Sigmoid colon (tissue), 7 donors: ENCODE results near the gene GCH1. TPM values are rescaled to one million over a fixed set of nuclear protein-coding genes. Genes with fewer than 3 reads are reported as not detected.

Experiments used
- DNase-seq: peaks from one replicate; pipeline ENCODE4 v3.0.0-alpha.2; 2019
- H3K27ac ChIP-seq, 4 donors: fragments of 200-600 bp; sonication (generic); one replicate each; pipeline ENCODE4 v1.5.1; 2016 to 2019; ENCODE audit warnings: mild to moderate bottlenecking in 1 of 4
- H3K27me3 ChIP-seq, 3 donors: fragments of 200-600 bp; sonication (generic); one replicate each; pipeline ENCODE4 v1.5.1; 2019; ENCODE audit warnings: mild to moderate bottlenecking in 1 of 3
- H3K36me3 ChIP-seq, 4 donors: fragments of 200-600 bp; sonication (generic); one replicate each; pipeline ENCODE4 v1.5.1; 2016 to 2019
- H3K4me1 ChIP-seq, 4 donors: fragments of 200-600 bp; sonication (generic); one replicate each; pipeline ENCODE4 v1.5.1; 2017 to 2019
- H3K4me3 ChIP-seq, 4 donors: fragments of 200-600 bp; sonication (generic); one replicate each; pipeline ENCODE4 v1.5.1; 2017 to 2019; ENCODE audit warnings: mild to moderate bottlenecking in 2 of 4, moderate library complexity in 1 of 4
- H3K9me3 ChIP-seq, 4 donors: fragments of 200-600 bp in 3 of 4; sonication (generic) in 3 of 4; one replicate each; pipeline versions ENCODE4 v1.5.1 to v1.6.1; 2013 to 2019
- EP300 ChIP-seq, 4 donors: sonication (generic); formaldehyde crosslinking; IDR thresholded peaks; one replicate each; pipeline ENCODE4 v1.6.1; 2017; ENCODE audit warnings: antibody characterized with exemption in 4 of 4
- POLR2A ChIP-seq, 2 donors: fragments of 450-650 bp; IDR thresholded peaks; one replicate each; pipeline ENCODE4 v1.6.1; 2016; ENCODE audit warnings: antibody characterized with exemption in 2 of 2, mild to moderate bottlenecking in 2 of 2, moderate library complexity in 2 of 2
- POLR2AphosphoS5 ChIP-seq, 4 donors: sonication (generic); formaldehyde crosslinking; IDR thresholded peaks; one replicate each; pipeline ENCODE4 v1.6.1; 2017; ENCODE audit warnings: antibody characterized with exemption in 4 of 4
- WGBS, 2 donors: extraction: QIAGEN DNeasy Blood & Tissue Kit; methylation state at CpG; one replicate each; pipeline ENCODE4 v1.1.7; 2013; 5-methylcytosine and 5-hydroxymethylcytosine counted together
- intact Hi-C: fragments of 100-400 bp; cut with DNase I; formaldehyde crosslinking; loops from one replicate; pipeline ENCODE4 v1.15.1; 2023
- polyA plus RNA-seq, 3 donors: library from polyadenylated mRNA; stranded (reverse); fragments of 200-250 nt; gene quantifications; one replicate each; pipeline ENCODE4 v1.2.3, GENCODE V29; 2013
- total RNA-seq, 4 donors: library from RNA; depleted of rRNA; stranded (reverse); fragments of >200 nt; gene quantifications; one replicate each; pipeline ENCODE4 v1.1.0, GENCODE V29; 2016
- TF ChIP-seq, protein P1 (sequence below), 4 experiments: fragments of 450-650 bp in 3 of 4; fragments of 200-600 bp in 1 of 4; IDR thresholded peaks; one replicate each; pipeline ENCODE4 v1.5.1; 2016 to 2019; ENCODE audit warnings: antibody characterized with exemption in 4 of 4, mild to moderate bottlenecking in 3 of 4, moderate library complexity in 2 of 4
- donor health status: healthy with polysubstance abuse.
- donor health status: Bipolar disorder and iron deficiency.
- donor health status: healthy.

The GCH1 gene
- total and polyA plus RNA-seq, 7 donors: 3.2 to 46.2 (median 8.1) TPM

DNA sequence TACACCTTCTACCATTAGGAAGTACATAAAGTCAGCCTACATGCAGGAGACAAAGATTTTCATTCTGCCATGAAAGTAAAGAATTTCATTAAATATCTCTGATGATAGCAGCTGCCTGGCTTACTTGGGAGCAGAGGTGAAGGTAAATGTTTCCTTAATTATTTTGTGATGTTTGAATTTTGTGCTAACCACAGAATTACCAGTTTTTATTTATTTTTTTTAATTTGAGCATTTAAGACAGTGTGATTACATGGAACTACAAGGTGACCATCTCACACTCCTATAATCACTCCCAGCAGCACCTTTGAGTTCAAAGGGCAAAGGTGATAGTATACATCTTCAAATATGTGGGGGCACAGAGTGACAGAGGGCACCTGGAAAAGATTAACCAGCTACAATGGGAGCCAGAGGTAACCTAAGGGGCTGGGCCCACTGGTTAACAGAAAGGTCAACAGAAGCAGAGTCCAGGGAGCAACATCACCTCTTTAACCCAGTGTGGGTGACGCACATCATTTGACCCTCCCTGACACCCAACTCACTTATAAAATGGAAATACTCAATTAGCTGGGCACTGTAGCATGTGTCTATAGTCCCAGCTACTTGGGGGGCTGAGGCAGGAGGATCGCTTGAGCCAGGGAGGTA, 65.0 kb downstream of the GCH1 start:
- intact Hi-C loops: no loop called here
- Histone ChIP-seq H3K27me3 (no peaks in the 10 kb centered on the region), H3K9me3 (no peaks in the 10 kb centered on the region), H3K36me3 (no peaks in the 10 kb centered on the region), H3K27ac (no peak overlapping the region), H3K4me1 (no peaks in the 10 kb centered on the region), H3K4me3 (no peak overlapping the region)
- WGBS, 2 donors: 89% methylated on average over 2 of the region's 2 CpGs
- TF ChIP-seq, protein P1, sequence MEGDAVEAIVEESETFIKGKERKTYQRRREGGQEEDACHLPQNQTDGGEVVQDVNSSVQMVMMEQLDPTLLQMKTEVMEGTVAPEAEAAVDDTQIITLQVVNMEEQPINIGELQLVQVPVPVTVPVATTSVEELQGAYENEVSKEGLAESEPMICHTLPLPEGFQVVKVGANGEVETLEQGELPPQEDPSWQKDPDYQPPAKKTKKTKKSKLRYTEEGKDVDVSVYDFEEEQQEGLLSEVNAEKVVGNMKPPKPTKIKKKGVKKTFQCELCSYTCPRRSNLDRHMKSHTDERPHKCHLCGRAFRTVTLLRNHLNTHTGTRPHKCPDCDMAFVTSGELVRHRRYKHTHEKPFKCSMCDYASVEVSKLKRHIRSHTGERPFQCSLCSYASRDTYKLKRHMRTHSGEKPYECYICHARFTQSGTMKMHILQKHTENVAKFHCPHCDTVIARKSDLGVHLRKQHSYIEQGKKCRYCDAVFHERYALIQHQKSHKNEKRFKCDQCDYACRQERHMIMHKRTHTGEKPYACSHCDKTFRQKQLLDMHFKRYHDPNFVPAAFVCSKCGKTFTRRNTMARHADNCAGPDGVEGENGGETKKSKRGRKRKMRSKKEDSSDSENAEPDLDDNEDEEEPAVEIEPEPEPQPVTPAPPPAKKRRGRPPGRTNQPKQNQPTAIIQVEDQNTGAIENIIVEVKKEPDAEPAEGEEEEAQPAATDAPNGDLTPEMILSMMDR (IDR thresholded peaks at IDR 0.05): no peak
- TF ChIP-seq POLR2AphosphoS5 (IDR thresholded peaks at IDR 0.05) (no peak), POLR2A (IDR thresholded peaks at IDR 0.05) (no peak), EP300 (IDR thresholded peaks at IDR 0.05) (no peak)
- no peak for DNase-seq

DNA sequence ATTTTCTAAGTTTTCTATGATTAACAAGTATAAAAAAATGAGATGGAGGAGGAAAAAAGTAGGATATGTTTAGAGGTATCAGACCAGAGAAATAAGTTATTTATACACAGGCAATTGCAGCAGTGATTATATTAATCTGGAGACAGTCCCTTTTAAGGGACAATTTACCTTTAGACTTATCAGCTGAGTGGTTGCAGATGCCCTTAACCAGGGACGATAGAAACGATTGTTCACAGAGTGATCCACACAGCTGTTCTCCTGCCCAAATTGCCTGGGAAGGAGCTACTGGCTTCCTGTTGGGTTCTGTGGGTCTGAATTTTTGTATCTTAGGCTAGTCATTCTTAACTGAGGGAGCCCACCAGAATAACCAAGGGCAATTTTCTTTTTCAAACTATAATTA, 66.4 kb downstream of the GCH1 start:
- no peak overlapping the region for H3K27ac ChIP-seq
- no peaks in the 10 kb centered on the region for H3K4me1 ChIP-seq
- WGBS, 2 donors: 57 to 69% methylated on average over 2 of the region's 2 CpGs
- intact Hi-C loops: no loop called here
- DNase-seq: no peak
- no peaks in the 10 kb centered on the region for H3K27me3 ChIP-seq
- H3K4me3 ChIP-seq: no peak overlapping the region
- no peaks in the 10 kb centered on the region for H3K9me3 ChIP-seq
- no peaks in the 10 kb centered on the region for H3K36me3 ChIP-seq
- TF ChIP-seq POLR2A (IDR thresholded peaks at IDR 0.05) (no peak), POLR2AphosphoS5 (IDR thresholded peaks at IDR 0.05) (no peak), EP300 (IDR thresholded peaks at IDR 0.05) (no peak)
- TF ChIP-seq, protein P1 (IDR thresholded peaks at IDR 0.05): no peak

DNA sequence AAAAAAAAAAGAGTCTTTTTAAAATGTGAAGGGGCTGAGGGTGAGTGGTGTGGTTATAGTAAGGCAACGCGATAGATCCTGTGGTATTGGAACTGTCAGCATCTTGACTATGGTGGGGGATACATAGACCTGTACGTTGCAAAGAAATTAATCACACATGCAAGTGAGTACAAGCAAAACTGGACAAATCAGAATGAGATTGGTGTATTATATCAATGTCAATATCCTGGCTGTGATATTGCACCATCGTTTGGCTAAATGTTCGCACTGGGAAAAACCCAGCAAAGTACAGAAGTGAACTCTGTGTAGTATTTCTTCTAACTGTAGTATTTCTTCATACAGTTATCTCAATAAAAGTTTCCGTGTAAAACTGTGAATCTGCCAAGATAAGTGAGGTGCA, 67.9 kb downstream of the GCH1 start:
- intact Hi-C loops: no loop called here

DNA sequence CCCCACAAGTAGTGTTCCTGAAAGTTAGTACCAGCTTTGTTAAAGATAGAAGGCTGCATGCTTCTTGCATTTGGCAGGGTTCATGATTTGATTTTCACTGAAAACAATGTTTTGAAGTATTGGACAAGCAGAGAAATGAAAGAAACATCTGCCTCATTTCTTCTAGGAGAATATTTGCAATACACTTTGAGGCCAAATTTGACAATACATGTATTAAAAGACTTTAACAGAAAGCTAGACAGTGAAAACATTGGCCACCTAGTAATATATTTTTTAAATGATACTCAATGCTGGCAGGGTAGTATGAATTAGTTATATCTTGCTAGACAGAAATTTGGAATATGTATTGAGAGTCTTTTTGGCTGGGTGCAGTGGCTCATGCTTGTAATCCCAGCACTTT, 68.5 kb downstream of the GCH1 start:
- DNase-seq: no peak
- TF ChIP-seq POLR2A (IDR thresholded peaks at IDR 0.05): no peak
- TF ChIP-seq, protein P1 (IDR thresholded peaks at IDR 0.05): no peak
- Histone ChIP-seq H3K9me3 (no peaks in the 10 kb centered on the region), H3K27me3 (no peaks in the 10 kb centered on the region), H3K4me1 (no peaks in the 10 kb centered on the region), H3K36me3 (no peaks in the 10 kb centered on the region), H3K4me3 (no peak overlapping the region), H3K27ac (no peak overlapping the region)
- intact Hi-C loops: no loop called here

More for the DNA sequence above, 67.9 kb downstream of the GCH1 start:
- H3K4me3 ChIP-seq: no peak overlapping the region
- H3K4me1 ChIP-seq: no peaks in the 10 kb centered on the region
- H3K9me3 ChIP-seq: no peaks in the 10 kb centered on the region
- DNase-seq: no peak
- H3K27me3 ChIP-seq: no peaks in the 10 kb centered on the region
- no peak overlapping the region for H3K27ac ChIP-seq
- TF ChIP-seq EP300 (IDR thresholded peaks at IDR 0.05) (no peak), POLR2A (IDR thresholded peaks at IDR 0.05) (no peak), POLR2AphosphoS5 (IDR thresholded peaks at IDR 0.05) (no peak)
- TF ChIP-seq, protein P1 (IDR thresholded peaks at IDR 0.05): no peak
- WGBS, 2 donors: 89 to 90% methylated on average over 6 of the region's 6 CpGs
- H3K36me3 ChIP-seq: no peaks in the 10 kb centered on the region

DNA sequence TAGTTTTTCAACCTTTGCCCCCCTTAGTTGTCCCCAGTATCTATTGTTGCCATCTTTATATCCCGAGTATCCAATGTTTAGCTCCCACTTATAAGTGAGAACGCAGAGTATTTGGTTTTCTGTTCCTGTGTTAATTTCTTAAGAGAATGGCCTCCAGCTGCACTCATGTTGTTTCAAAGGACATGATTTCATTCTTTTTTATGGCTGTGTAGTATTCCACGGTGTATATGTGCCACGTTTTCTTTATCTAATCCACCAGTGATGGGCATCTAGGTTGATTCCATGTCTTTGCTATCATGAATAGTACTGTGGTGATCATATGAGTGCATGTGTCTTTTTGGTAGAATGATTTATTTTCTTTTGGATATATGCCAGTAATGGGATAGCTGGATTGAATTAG, 72.0 kb downstream of the GCH1 start:
- no peak for TF ChIP-seq EP300 (IDR thresholded peaks at IDR 0.05)
- TF ChIP-seq POLR2A (IDR thresholded peaks at IDR 0.05): no peak
- TF ChIP-seq POLR2AphosphoS5 (IDR thresholded peaks at IDR 0.05): no peak
- TF ChIP-seq, protein P1 (IDR thresholded peaks at IDR 0.05): no peak
- no peaks in the 10 kb centered on the region for H3K9me3 ChIP-seq
- intact Hi-C loops: no loop called here
- H3K4me3 ChIP-seq: no peak overlapping the region
- no peak for DNase-seq
- no peak overlapping the region for H3K27ac ChIP-seq
- H3K27me3 ChIP-seq: no peaks in the 10 kb centered on the region
- WGBS, 2 donors: 95% methylated on average over 4 of the region's 4 CpGs
- H3K36me3 ChIP-seq: no peaks in the 10 kb centered on the region
- no peaks in the 10 kb centered on the region for H3K4me1 ChIP-seq
